Measurements from ENCODE around the gene CFAP20.

- TF ChIP-seq, protein P1, sequence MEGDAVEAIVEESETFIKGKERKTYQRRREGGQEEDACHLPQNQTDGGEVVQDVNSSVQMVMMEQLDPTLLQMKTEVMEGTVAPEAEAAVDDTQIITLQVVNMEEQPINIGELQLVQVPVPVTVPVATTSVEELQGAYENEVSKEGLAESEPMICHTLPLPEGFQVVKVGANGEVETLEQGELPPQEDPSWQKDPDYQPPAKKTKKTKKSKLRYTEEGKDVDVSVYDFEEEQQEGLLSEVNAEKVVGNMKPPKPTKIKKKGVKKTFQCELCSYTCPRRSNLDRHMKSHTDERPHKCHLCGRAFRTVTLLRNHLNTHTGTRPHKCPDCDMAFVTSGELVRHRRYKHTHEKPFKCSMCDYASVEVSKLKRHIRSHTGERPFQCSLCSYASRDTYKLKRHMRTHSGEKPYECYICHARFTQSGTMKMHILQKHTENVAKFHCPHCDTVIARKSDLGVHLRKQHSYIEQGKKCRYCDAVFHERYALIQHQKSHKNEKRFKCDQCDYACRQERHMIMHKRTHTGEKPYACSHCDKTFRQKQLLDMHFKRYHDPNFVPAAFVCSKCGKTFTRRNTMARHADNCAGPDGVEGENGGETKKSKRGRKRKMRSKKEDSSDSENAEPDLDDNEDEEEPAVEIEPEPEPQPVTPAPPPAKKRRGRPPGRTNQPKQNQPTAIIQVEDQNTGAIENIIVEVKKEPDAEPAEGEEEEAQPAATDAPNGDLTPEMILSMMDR (IDR thresholded peaks at IDR 0.05), result no peak
- TF ChIP-seq POLR2A (IDR thresholded peaks at IDR 0.05) (no peak), POLR2AphosphoS5 (IDR thresholded peaks at IDR 0.05) (no peak)
Observed at GRCh38 chr16:58158725-58159124, 29.5 kb upstream of the CFAP20 start.
